Measurements from ENCODE around the gene KRTAP5-9. TPM values are rescaled to one million over a fixed set of nuclear protein-coding genes. Genes with fewer than 3 reads are reported as not detected.
"Not testable (repeated sequence)": the region's sequence is repeated elsewhere in the genome, so short reads cannot be mapped to it uniquely, and the experiment has no call there.

The KRTAP5-9 gene
- under 1 TPM in 3 of 4 donors, not detected in 1; 0.25 to 0.95 (median 0.27) TPM for polyA plus RNA-seq (ENCODE audit: insufficient read length in 4 of 4)

- no peak for DNase-seq (ENCODE audit: low read depth in 4 of 4, low spot score in 3 of 4)
Observed at GRCh38 chr11:71548120-71548519, at the start of gene KRTAP5-9. Gene KRTAP5-9 (plus strand): TSS chr11:71548420. CDS start chr11:71548658, 238 bp downstream.

GRCh38 chr11:71499125-71499524, 49.1 kb upstream of the KRTAP5-9 start:
- no peak for DNase-seq (ENCODE audit: low read depth in 4 of 4, low spot score in 3 of 4)

- no peak for DNase-seq (ENCODE audit: low read depth in 4 of 4, low spot score in 3 of 4)
Observed at GRCh38 chr11:71499546-71499945, 48.7 kb upstream of the KRTAP5-9 start.

GRCh38 chr11:71500601-71501021, 47.6 kb upstream of the KRTAP5-9 start:
- no peak for DNase-seq (ENCODE audit: low read depth in 4 of 4, low spot score in 3 of 4)

- no peak for DNase-seq (ENCODE audit: low read depth in 4 of 4, low spot score in 3 of 4)
Observed at GRCh38 chr11:71501071-71501985, 46.9 kb upstream of the KRTAP5-9 start.

- no peak for DNase-seq (ENCODE audit: low read depth in 4 of 4, low spot score in 3 of 4)
Observed at GRCh38 chr11:71502026-71502425, 46.2 kb upstream of the KRTAP5-9 start.

GRCh38 chr11:71502871-71503435, 45.3 kb upstream of the KRTAP5-9 start:
- DNase-seq (ENCODE audit: low read depth in 4 of 4, low spot score in 3 of 4) = no peak

GRCh38 chr11:71504531-71504930, 43.7 kb upstream of the KRTAP5-9 start:
- no peak for DNase-seq (ENCODE audit: low read depth in 4 of 4, low spot score in 3 of 4)

GRCh38 chr11:71505001-71505400, 43.2 kb upstream of the KRTAP5-9 start:
- DNase-seq (ENCODE audit: low read depth in 4 of 4, low spot score in 3 of 4) = no peak

- no peak for DNase-seq (ENCODE audit: low read depth in 4 of 4, low spot score in 3 of 4)
Observed at GRCh38 chr11:71505781-71506180, 42.4 kb upstream of the KRTAP5-9 start.

GRCh38 chr11:71507102-71507501, 41.1 kb upstream of the KRTAP5-9 start:
- no peak for DNase-seq (ENCODE audit: low read depth in 4 of 4, low spot score in 3 of 4)

- DNase-seq (ENCODE audit: low read depth in 4 of 4, low spot score in 3 of 4) = no peak
Observed at GRCh38 chr11:71518506-71519471, 29.4 kb upstream of the KRTAP5-9 start.

GRCh38 chr11:71519546-71519945, 28.7 kb upstream of the KRTAP5-9 start:
- DNase-seq (ENCODE audit: low read depth in 4 of 4, low spot score in 3 of 4) = no peak

GRCh38 chr11:71525188-71525937, 22.9 kb upstream of the KRTAP5-9 start:
- DNase-seq (ENCODE audit: low read depth in 4 of 4, low spot score in 3 of 4) = no peak

- no peak for DNase-seq (ENCODE audit: low read depth in 4 of 4, low spot score in 3 of 4)
Observed at GRCh38 chr11:71525938-71526495, 22.2 kb upstream of the KRTAP5-9 start.

GRCh38 chr11:71526796-71527575, 21.2 kb upstream of the KRTAP5-9 start, which contains the start of gene KRTAP5-7:
Gene KRTAP5-7 (plus strand): TSS chr11:71527267. CDS start chr11:71527301, 34 bp downstream.
- not testable (repeated sequence) for DNase-seq (ENCODE audit: low read depth in 4 of 4, low spot score in 3 of 4)

GRCh38 chr11:71527576-71528210, 20.5 kb upstream of the KRTAP5-9 start:
- DNase-seq (ENCODE audit: low read depth in 4 of 4, low spot score in 3 of 4) = no peak

- DNase-seq (ENCODE audit: low read depth in 4 of 4, low spot score in 3 of 4) = peak in 1 of 4 donors; percentile 9
Observed at GRCh38 chr11:71530602-71531001, 17.6 kb upstream of the KRTAP5-9 start.

All from left renal pelvis (tissue), 4 donors.